ENCODE results near the gene ZCWPW2.

Gene ZCWPW2

DNA sequence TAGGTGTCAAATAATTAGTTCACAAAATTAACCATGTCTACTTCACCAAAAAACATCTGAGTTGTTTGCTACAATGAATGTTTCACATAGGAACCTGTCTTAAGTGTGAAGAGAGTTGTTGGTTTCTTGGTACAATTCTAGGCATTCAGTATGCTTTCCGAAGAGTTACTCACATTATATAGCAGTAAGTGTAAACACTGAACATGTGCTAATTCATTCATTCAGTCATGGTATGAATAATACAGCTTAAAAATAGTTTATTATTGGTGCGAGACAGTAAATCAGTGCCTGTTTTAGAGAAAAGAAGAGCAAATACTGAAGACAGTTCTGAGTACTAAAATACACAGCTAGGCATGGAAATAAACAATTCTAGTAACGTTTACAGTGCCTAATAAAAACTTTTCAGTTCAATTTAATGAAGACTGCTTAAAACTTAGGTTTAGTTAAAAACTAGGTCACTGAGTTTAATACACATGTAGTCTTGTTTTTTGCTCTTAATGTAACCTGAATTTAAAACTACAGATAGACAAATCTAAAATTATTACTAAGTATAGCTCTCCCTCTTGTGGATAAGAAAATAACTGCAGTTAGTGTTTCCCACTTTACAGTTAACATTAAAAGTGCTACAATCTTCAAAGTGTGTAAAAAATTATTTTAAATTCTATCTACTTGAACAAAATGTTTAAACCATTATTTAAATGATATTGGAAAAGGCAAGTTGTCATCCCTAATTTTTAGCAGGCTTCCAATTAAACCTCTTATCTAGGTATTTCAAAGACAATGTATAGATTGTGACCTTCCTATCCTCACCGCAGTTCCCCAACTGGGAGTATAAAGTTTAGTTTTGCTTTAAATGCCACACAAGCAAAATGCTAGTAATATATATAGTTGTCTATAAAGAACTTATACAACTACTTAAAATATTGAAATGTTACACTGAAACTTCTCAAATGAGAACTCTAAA, 20.1 kb upstream of the ZCWPW2 start:
- H3K4me3 ChIP-seq (ENCODE audit: low read length), result no peak overlapping the region
- H3K9me3 ChIP-seq (replicated peaks; ENCODE audit: low read length), result no peaks in the 10 kb centered on the region
- H3K4me2 ChIP-seq (ENCODE audit: low read length), result no peak overlapping the region
- no peaks in the 10 kb centered on the region for H3K27me3 ChIP-seq (ENCODE audit: control insufficient read depth, insufficient read depth, low read length)
- H3K9ac ChIP-seq (ENCODE audit: low read depth, low read length), result no peak overlapping the region
- no peaks in the 10 kb centered on the region for H3K4me1 ChIP-seq (ENCODE audit: control insufficient read depth, insufficient read depth, low read length)
- peaks cover 43% of the 10 kb centered on the region for H3K36me3 ChIP-seq (ENCODE audit: insufficient read depth, low read length)

DNA sequence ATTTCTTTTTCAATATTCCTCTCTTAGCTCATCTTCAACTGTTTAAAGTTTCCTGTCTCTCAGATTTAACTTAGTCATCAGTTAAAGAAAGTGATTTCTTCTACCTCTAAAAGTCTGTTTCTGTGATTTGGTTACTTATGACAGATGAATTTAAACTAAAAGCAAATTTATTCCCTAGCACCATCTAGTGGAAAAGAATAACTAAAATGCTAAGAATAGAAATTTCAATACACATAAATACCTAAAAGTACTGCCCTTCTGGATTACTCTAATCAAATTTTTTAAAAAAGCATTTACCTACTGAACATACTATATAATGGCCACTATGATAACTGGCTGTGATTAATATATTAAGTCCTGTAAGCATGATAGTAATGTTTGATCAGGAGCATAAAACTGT, 14.0 kb upstream of the ZCWPW2 start:
- H3K9ac ChIP-seq (ENCODE audit: low read depth, low read length), result no peak overlapping the region
- H3K4me3 ChIP-seq (ENCODE audit: low read length), result no peak overlapping the region
- H3K36me3 ChIP-seq (ENCODE audit: insufficient read depth, low read length), result peaks cover 27% of the 10 kb centered on the region
- no peak overlapping the region for H3K4me2 ChIP-seq (ENCODE audit: low read length)
- no peaks in the 10 kb centered on the region for H3K9me3 ChIP-seq (replicated peaks; ENCODE audit: low read length)
- no peaks in the 10 kb centered on the region for H3K27me3 ChIP-seq (ENCODE audit: control insufficient read depth, insufficient read depth, low read length)
- H3K4me1 ChIP-seq (ENCODE audit: control insufficient read depth, insufficient read depth, low read length), result no peaks in the 10 kb centered on the region

DNA sequence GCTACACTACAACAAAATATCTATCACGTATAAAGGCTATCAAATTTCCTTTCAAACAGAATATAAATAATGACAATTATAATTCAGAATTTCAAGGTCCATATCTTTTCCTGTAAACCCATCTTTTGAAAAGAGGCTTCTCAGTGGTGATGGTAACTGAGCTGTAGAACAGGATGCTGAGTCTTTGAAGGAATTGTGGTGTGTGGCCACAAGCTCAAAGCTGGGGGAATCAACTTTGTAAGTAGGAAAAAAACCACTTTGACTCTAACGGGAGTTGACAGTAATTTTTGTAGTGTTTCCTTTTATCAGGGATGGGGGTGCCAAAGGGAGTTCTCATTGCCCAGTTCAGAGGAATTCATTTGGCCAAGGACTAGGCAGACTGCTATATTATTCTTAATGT, 13.3 kb upstream of the ZCWPW2 start:
- H3K4me3 ChIP-seq (ENCODE audit: low read length), result no peak overlapping the region
- H3K27me3 ChIP-seq (ENCODE audit: control insufficient read depth, insufficient read depth, low read length), result no peaks in the 10 kb centered on the region
- no peaks in the 10 kb centered on the region for H3K9me3 ChIP-seq (replicated peaks; ENCODE audit: low read length)
- H3K36me3 ChIP-seq (ENCODE audit: insufficient read depth, low read length), result peaks cover 32% of the 10 kb centered on the region
- no peaks in the 10 kb centered on the region for H3K4me1 ChIP-seq (ENCODE audit: control insufficient read depth, insufficient read depth, low read length)
- no peak overlapping the region for H3K9ac ChIP-seq (ENCODE audit: low read depth, low read length)
- H3K4me2 ChIP-seq (ENCODE audit: low read length), result no peak overlapping the region

GRCh38 chr3:28337230-28337629, 11.3 kb upstream of the ZCWPW2 start:
- no peaks in the 10 kb centered on the region for H3K27me3 ChIP-seq (ENCODE audit: control insufficient read depth, insufficient read depth, low read length)
- no peaks in the 10 kb centered on the region for H3K9me3 ChIP-seq (replicated peaks; ENCODE audit: low read length)
- peaks cover 28% of the 10 kb centered on the region for H3K36me3 ChIP-seq (ENCODE audit: insufficient read depth, low read length)
- no peaks in the 10 kb centered on the region for H3K4me1 ChIP-seq (ENCODE audit: control insufficient read depth, insufficient read depth, low read length)
- no peak overlapping the region for H3K4me3 ChIP-seq (ENCODE audit: low read length)
- H3K4me2 ChIP-seq (ENCODE audit: low read length), result no peak overlapping the region
- no peak overlapping the region for H3K9ac ChIP-seq (ENCODE audit: low read depth, low read length)

- Histone ChIP-seq H3K9ac (ENCODE audit: low read depth, low read length) (no peak overlapping the region), H3K4me2 (ENCODE audit: low read length) (no peak overlapping the region), H3K27me3 (ENCODE audit: control insufficient read depth, insufficient read depth, low read length) (no peaks in the 10 kb centered on the region), H3K36me3 (ENCODE audit: insufficient read depth, low read length) (peaks cover 14% of the 10 kb centered on the region), H3K4me3 (ENCODE audit: low read length) (no peak overlapping the region), H3K4me1 (ENCODE audit: control insufficient read depth, insufficient read depth, low read length) (peaks cover 19% of the 10 kb centered on the region), H3K9me3 (replicated peaks; ENCODE audit: low read length) (no peaks in the 10 kb centered on the region)
These were observed 5.4 kb upstream of the ZCWPW2 start for GRCh38 chr3:28343144-28343543.

GRCh38 chr3:28345690-28346089, 2.8 kb upstream of the ZCWPW2 start:
- peak overlapping the region; percentile 87 for H3K4me2 ChIP-seq (ENCODE audit: low read length)
- no peak overlapping the region for H3K9ac ChIP-seq (ENCODE audit: low read depth, low read length)
- H3K27me3 ChIP-seq (ENCODE audit: control insufficient read depth, insufficient read depth, low read length), result no peaks in the 10 kb centered on the region
- no peaks in the 10 kb centered on the region for H3K36me3 ChIP-seq (ENCODE audit: insufficient read depth, low read length)
- H3K4me3 ChIP-seq (ENCODE audit: low read length), result no peak overlapping the region
- no peaks in the 10 kb centered on the region for H3K9me3 ChIP-seq (replicated peaks; ENCODE audit: low read length)
- H3K4me1 ChIP-seq (ENCODE audit: control insufficient read depth, insufficient read depth, low read length), result peaks cover 19% of the 10 kb centered on the region

DNA sequence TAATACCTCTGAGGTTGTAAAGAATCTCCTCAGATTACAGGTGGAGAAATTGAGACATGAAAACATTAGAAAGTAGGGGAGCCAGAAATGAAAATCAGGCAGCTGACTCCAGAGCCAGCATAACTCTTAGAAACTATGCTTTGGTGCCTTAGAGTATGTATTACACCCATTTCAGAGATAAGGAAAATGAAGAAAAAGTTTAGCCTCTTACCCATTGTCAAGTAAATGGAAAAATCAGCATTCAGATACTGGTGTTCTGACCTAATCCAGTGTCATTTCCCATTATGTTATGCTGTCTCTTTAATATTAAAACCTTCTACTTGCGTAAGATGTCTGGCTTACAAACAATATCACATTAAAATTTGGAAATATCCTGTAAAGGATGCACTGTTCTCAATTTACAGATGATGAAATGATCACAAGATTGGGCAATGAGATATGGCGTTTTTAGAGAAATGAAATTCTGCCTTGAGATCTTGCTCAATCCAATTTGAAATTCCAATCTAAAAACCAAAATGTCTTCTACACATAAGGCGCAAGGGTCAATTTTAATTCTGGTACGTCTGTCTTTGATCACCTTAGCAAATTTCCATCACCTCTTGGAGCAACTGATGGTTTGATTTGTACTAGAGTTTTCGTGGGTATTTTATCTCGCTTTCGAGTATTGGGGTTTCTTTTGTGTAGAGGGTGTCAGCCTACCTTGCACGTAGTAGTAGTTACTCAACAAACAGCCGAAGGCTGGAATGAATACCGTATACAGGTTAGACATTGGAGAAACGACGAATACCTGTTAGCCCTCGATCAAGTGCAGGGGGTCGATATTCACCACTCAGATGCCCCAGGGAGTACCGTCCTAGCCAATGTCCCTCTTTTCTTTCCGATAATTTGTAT, 902 bp upstream of the ZCWPW2 start:
- H3K9ac ChIP-seq (ENCODE audit: low read depth, low read length), result peak overlapping the region; percentile 98
- peaks cover 19% of the 10 kb centered on the region for H3K4me1 ChIP-seq (ENCODE audit: control insufficient read depth, insufficient read depth, low read length)
- H3K36me3 ChIP-seq (ENCODE audit: insufficient read depth, low read length), result peaks cover 5% of the 10 kb centered on the region
- H3K9me3 ChIP-seq (replicated peaks; ENCODE audit: low read length), result no peaks in the 10 kb centered on the region
- peak overlapping the region; percentile 87 for H3K4me3 ChIP-seq (ENCODE audit: low read length)
- no peaks in the 10 kb centered on the region for H3K27me3 ChIP-seq (ENCODE audit: control insufficient read depth, insufficient read depth, low read length)
- H3K4me2 ChIP-seq (ENCODE audit: low read length), result peak overlapping the region; percentile 87

- peaks cover 19% of the 10 kb centered on the region for H3K4me1 ChIP-seq (ENCODE audit: control insufficient read depth, insufficient read depth, low read length)
These were observed 274 bp upstream of the ZCWPW2 start for GRCh38 chr3:28348265-28348628.

GRCh38 chr3:28349469-28350000, 1.0 kb downstream of the ZCWPW2 start:
- peak overlapping the region; percentile 98 for H3K9ac ChIP-seq (ENCODE audit: low read depth, low read length)
- H3K4me3 ChIP-seq (ENCODE audit: low read length), result peak overlapping the region; percentile 87
- H3K27me3 ChIP-seq (ENCODE audit: control insufficient read depth, insufficient read depth, low read length), result no peaks in the 10 kb centered on the region
- peaks cover 19% of the 10 kb centered on the region for H3K4me1 ChIP-seq (ENCODE audit: control insufficient read depth, insufficient read depth, low read length)
- no peaks in the 10 kb centered on the region for H3K9me3 ChIP-seq (replicated peaks; ENCODE audit: low read length)
- H3K36me3 ChIP-seq (ENCODE audit: insufficient read depth, low read length), result peaks cover 9% of the 10 kb centered on the region
- peak overlapping the region; percentile 87 for H3K4me2 ChIP-seq (ENCODE audit: low read length)

More at GRCh38 chr3:28348265-28348628, 274 bp upstream of the ZCWPW2 start:
- Histone ChIP-seq H3K36me3 (ENCODE audit: insufficient read depth, low read length) (peaks cover 5% of the 10 kb centered on the region), H3K4me2 (ENCODE audit: low read length) (peak overlapping the region; percentile 87), H3K4me3 (ENCODE audit: low read length) (peak overlapping the region; percentile 87), H3K9ac (ENCODE audit: low read depth, low read length) (peak overlapping the region; percentile 98), H3K27me3 (ENCODE audit: control insufficient read depth, insufficient read depth, low read length) (no peaks in the 10 kb centered on the region), H3K9me3 (replicated peaks; ENCODE audit: low read length) (no peaks in the 10 kb centered on the region)

DNA sequence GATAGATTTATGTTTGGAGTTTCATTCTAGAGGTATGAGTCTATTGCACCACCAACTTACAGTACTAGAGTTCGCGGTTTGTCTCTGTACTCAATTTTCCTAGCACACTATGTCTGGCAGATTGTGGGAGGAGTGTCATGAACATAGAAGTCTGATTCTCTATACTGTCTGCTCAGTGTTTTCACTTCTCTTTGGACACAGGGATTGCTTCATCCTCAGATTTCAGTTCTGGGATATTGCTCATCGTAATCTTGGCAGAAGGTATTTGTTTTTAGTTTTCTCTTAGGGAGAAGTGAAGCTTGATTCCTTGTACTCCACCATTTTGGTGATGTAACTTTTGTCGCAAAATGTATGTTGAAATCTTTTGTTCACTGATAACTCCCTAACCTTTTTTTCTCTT, 27.9 kb downstream of the ZCWPW2 start:
- Histone ChIP-seq H3K4me3 (ENCODE audit: low read length) (no peak overlapping the region), H3K36me3 (ENCODE audit: insufficient read depth, low read length) (no peaks in the 10 kb centered on the region), H3K4me2 (ENCODE audit: low read length) (no peak overlapping the region), H3K4me1 (ENCODE audit: control insufficient read depth, insufficient read depth, low read length) (no peaks in the 10 kb centered on the region), H3K27me3 (ENCODE audit: control insufficient read depth, insufficient read depth, low read length) (no peaks in the 10 kb centered on the region), H3K9me3 (replicated peaks; ENCODE audit: low read length) (no peaks in the 10 kb centered on the region), H3K9ac (ENCODE audit: low read depth, low read length) (no peak overlapping the region)

- Histone ChIP-seq H3K36me3 (ENCODE audit: insufficient read depth, low read length) (no peaks in the 10 kb centered on the region), H3K4me2 (ENCODE audit: low read length) (no peak overlapping the region)
These were observed 37.5 kb downstream of the ZCWPW2 start for GRCh38 chr3:28386049-28386448.

More at GRCh38 chr3:28386049-28386448, 37.5 kb downstream of the ZCWPW2 start:
- no peaks in the 10 kb centered on the region for H3K4me1 ChIP-seq (ENCODE audit: control insufficient read depth, insufficient read depth, low read length)
- H3K27me3 ChIP-seq (ENCODE audit: control insufficient read depth, insufficient read depth, low read length), result no peaks in the 10 kb centered on the region
- no peak overlapping the region for H3K9ac ChIP-seq (ENCODE audit: low read depth, low read length)
- H3K4me3 ChIP-seq (ENCODE audit: low read length), result no peak overlapping the region
- no peaks in the 10 kb centered on the region for H3K9me3 ChIP-seq (replicated peaks; ENCODE audit: low read length)

Data from skeletal muscle satellite cell (primary cell).